IPS DF 4.7 (cell line): ENCODE measurements around the gene KIF3C.
"Not testable (repeated sequence)": the region's sequence is repeated elsewhere in the genome, so short reads cannot be mapped to it uniquely, and the experiment has no call there.

ENCODE experiments used
- DNase-seq: peaks from one replicate; pipeline ENCODE4 v3.0.0-alpha.2; 2013; ENCODE audit warnings: low spot score; ENCODE audit errors: extremely low read depth

Gene KIF3C

GRCh38 chr2:25982273-25982967, at the start of gene KIF3C:
KIF3C (minus strand) TSS chr2:25982497; CDS start chr2:25981917, 580 bp downstream.
- DNase-seq, result no peak

DNA sequence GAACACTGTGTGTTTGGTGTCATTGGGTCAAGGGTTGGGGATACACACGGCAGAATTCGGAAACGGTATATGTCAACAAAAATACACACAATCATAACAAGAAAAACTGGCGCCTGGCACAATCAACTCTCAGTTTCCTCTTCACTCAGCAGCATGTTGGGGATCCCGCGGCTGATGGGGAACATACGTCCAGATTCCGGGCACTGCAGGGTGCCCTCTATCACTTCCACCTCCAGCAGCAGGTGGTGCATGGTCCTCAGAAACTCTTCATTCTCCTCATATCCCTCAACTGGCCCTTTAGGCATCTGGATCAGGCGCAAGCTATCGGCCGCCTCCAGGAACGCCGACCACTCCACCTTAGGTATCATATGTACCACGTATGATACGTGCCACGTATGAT, 45.8 kb upstream of the KIF3C start:
- DNase-seq, result not testable (repeated sequence)

- no peak for DNase-seq
Measured at GRCh38 chr2:26025509-26025908, 43.2 kb upstream of the KIF3C start.

- DNase-seq, result no peak
Measured at GRCh38 chr2:26024260-26024659, 42.0 kb upstream of the KIF3C start.

- DNase-seq, result no peak
Measured at GRCh38 chr2:26020231-26020640, 37.9 kb upstream of the KIF3C start.

DNA sequence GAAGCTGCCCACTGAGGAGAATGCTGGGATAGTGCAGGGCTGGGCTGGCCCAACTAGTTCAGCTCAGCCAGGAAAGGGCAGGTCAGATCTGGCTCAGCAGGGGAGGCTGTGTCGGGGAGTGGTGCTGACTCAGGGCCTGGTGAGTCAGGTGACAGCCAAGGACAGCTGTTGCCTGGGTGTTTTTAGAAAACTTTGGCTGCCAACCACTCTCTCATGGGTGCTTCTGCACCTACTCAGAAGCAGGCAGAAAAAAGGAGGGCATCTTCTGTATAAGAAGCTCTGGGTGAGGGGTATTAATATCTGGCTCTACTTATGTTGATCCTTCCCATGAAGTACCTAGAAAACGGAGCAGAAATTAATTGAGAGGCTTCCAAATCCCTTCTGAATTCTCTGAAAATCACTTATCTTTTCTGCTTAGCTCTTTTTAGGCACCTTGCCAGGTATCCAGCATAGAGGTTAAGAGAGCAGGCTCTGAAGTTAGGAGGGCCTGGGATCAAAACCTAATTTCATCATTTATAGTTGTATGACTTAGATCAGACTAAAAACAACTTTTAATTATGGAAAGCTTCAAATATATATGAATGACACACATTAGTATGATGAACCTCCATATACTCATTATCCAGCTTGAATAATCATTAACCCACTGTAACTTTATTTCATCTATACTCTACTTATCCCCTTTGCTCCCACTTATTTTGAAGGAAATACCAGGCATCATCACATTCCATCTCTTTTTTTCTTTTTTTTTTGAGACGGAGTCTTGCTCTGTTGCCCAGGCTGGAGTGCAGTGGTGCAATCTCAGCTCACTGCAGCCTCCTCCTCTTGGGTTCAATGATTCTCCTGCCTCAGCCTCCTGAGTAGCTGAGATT, 36.1 kb upstream of the KIF3C start:
- no peak for DNase-seq

DNA sequence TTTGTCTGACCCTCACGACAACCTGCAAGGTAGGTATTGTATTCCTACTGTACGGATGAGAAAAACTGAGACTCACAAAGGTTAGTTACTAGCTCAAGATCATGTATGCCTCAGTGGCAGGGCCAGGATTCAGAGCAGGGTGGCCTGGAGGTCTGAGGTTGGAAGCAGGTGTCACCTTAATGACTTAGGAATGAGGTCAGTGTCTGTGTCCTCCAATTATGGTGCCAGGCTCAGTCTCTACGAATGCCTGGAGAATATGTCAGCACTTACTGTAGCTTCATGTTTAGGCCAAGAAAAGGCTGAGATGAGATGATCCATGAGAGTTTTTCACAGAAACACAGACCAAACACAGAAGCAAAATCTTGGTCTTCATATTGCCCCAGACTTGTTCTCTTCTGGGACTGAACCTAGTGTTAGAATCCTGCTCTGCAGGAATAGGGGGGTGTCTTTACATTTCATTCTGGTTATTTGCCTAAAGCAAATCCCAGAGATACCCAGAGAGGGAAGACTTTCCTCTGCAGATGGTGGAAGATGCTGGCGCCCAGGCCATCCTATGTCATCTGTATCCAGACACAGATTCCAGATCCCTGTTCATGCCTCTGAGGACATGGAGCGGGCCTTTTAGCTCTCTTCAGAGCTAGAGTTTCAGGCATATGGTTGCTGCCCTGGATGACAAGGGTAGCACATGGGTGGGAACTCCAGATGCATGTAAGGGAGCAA, 35.3 kb upstream of the KIF3C start:
- no peak for DNase-seq

DNA sequence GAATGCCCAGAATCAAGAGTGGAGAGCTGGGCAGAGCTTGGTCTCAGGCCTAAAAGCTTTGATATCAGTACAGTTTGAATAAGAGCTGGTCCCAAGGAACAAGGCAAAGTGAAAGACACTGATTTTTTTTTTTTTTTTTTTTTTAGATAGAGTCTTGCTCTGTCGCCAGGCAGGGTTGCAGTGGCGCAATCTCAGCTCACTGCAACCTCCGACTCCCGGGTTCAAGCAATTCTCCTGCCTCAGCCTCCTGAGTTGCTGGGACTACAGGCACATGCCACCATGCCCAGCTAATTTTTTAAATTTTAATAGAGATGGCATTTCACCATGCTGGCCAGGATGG, 34.4 kb upstream of the KIF3C start:
- not testable (repeated sequence) for DNase-seq

- no peak for DNase-seq
Measured at GRCh38 chr2:26016012-26016705, 33.9 kb upstream of the KIF3C start.

- DNase-seq, result no peak
Measured at GRCh38 chr2:26013668-26014067, 31.4 kb upstream of the KIF3C start.

DNA sequence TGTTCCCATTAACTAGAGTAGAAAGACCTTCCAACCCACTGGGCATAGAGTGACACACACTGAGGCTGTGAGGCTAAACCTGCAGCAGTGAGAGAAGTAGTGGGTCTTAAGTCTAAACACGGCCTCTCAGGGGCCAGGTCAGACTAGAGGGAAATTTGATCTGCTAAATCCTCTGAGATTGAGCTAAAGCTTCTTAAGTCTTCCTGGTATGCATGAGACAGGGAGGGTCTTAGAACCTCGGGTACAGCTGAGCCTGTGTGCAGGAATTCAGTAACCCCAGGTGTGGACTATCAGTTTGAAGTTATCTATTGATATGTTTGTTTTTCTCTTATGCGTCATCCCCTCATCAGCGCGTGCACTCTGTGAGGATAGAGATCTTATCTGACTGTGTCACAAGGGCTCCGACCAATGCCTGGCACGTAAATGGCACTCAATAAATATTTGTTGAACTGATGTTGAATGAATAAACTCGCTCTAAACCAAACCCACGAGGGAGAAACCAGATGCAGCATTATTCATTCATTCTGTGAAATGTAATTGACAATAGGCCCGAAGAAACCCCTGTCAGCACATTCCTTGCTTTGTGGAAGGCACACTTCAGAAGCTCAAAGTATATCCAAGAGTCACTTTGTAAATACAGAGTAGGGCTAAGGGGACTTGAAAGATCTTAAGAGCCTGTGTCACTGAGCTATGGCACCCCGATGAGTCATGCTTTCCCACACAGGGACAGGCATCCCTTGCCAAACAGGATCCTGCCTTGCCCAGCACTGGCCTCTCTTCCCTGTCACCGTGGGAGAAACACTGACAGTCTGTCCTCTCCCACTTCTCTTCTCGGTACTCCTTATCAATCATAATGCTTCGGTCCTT, 29.9 kb upstream of the KIF3C start:
- no peak for DNase-seq

DNA sequence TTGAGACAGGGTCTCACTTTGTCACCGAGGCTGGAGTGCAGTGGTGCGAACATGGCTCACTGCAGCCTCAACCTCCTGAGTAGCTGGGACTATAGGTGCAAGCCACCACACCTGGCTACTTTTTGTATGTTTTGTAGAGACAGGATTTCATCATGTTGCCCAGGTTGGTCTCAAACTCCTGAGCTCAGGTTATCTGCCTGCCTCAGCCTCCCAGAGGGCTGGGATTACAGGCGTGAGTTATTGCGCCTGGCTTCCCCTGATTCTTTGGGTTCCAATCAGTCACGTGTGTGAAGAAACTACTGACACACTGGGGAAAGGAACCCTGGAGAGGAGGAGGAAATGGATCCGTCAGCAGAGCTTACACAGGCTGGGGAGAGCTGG, 29.3 kb upstream of the KIF3C start:
- DNase-seq, result no peak

DNA sequence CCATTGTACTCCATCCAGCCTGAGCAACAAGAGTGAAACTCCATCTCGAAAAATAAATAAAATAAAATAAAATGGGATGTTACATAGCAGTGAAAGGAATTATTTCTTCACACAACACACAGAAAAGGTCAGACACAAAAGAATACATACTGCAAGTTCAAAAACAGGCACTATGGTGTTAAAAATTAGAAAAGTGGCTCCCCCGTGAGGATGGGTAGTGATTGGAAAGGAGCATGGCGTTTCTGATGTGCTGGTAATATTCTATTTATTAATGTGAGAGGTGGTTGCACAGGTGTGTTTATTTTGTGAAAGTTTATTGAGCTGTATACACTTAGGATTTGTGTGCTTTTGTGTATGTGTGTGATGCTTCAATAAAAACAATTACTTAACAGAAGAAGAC, 28.6 kb upstream of the KIF3C start:
- DNase-seq, result no peak

- DNase-seq, result no peak
Measured at GRCh38 chr2:26009567-26009963, 27.3 kb upstream of the KIF3C start.

DNA sequence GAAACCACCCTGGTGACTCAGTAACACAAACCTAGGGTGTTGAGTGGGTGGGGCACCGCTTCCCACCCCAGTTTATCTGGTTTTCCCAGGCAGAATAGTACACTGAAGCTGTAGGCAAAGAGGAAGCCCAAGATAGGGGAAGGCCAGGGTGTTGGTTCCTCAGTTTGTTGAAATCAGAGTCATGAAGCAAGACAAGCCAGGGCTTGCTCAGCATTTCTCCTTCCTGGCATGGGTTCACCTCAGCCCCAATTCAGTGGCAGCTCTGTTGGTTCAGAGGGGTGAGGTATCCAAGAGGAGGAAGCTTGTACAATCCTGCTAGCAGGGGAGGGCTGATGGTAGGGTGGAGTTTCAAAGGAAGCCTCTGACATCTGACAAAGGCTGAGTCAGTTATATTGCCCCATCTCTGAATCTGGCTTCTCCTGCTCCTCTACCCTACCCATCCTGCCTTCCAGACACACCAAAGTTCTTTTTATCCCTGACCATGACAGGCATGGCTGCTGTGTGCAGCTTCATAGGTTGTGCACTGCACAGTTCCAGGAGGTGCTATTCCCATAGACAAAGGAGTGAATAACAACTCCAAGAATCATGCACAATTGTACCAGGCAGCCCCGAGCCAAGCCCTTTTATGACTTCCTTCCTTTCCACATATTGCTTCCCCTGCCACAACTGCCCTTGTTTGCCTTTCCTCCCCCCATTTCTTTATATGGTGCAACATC, 26.7 kb upstream of the KIF3C start:
- no peak for DNase-seq

DNA sequence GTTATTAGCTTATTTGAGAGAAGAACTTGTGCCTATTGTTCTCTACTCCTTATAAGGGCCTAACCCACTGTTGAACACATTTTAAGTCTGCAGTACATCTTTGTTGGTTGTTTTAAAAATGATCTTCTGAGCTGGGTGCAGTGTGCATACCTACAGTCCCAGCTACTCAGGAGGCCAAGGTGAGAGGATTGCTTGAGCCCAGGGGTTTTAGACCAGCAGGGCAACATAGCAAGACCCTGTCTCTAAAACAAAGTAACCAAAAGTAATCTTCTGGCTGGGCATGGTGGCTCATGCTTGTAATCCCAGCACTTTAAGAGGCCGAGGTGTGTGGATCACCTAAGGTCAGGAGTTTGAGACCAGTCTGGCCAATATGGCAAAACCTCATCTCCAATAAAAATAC, 25.8 kb upstream of the KIF3C start:
- DNase-seq, result no peak

GRCh38 chr2:26002632-26003310, 20.5 kb upstream of the KIF3C start:
- DNase-seq, result no peak

DNA sequence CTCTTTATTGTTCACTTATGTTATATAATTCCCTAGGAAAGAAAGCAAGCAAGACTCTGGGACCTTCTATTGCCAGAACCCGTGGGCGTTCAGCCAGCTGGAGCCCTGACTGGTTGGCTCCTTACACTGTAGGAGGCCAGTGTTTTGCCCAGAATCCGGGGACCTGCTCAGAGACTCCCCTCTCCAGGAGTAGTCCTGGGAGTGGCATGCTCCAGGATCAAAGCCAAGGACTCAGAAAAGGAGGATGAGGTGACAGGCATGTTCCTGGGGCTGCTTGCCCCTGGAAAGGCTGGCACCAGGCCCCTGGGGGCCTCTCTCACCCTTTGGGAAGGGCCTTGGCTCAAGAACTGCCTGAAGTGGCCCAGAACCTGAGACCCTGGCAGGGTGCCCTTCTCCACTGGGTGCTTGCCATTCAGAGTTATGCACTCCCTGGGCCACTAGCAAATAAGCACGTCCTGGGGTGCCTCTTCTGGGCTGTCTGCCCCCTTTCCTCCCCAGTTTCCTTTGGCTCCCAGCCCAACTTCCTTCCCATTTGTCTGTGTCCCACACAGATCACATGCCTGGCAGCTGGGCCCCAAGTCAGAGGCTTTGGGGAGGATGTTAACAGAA, 19.6 kb upstream of the KIF3C start:
- no peak for DNase-seq

GRCh38 chr2:26000561-26001082, 18.3 kb upstream of the KIF3C start:
- no peak for DNase-seq
